HG03378 (cell line): ENCODE data around the gene CACNA1S.

Source experiments
- ATAC-seq: cut with Tn5 transposase; IDR thresholded peaks from one replicate; pipeline ENCODE4 v1.9.1; 2021; ENCODE audit warnings: mild to moderate bottlenecking, moderate library complexity; ENCODE audit not compliant: unreplicated experiment

Gene CACNA1S

GRCh38 chr1:201112173-201112731 lies at the start of gene CACNA1S:
Gene CACNA1S, minus strand, starts transcription at chr1:201112426. Its CDS starts 87 bp downstream, at chr1:201112339.
- no peak for ATAC-seq

GRCh38 chr1:201157949-201158348 lies 45.7 kb upstream of the CACNA1S start:
- no peak for ATAC-seq

GRCh38 chr1:201156819-201157218 lies 44.6 kb upstream of the CACNA1S start:
- no peak for ATAC-seq

GRCh38 chr1:201156346-201156745 lies 44.1 kb upstream of the CACNA1S start:
- ATAC-seq: no peak

- no peak for ATAC-seq
Observed at GRCh38 chr1:201155354-201155753, 43.1 kb upstream of the CACNA1S start.

- peak; percentile 88 for ATAC-seq
Observed at GRCh38 chr1:201154389-201155165, 42.4 kb upstream of the CACNA1S start, which contains the start of gene TMEM9. Gene TMEM9, minus strand, starts transcription at chr1:201154474. Its CDS starts 551 bp downstream, at chr1:201153923.

GRCh38 chr1:201153474-201154388 lies 41.5 kb upstream of the CACNA1S start:
- peak; percentile 36 for ATAC-seq

- ATAC-seq: no peak
Observed at GRCh38 chr1:201149400-201149799, 37.2 kb upstream of the CACNA1S start.

- no peak for ATAC-seq
Observed at GRCh38 chr1:201147396-201148015, 35.3 kb upstream of the CACNA1S start.

- ATAC-seq: no peak
Observed at GRCh38 chr1:201146626-201147390, 34.6 kb upstream of the CACNA1S start.

- ATAC-seq: no peak
Observed at GRCh38 chr1:201145816-201146215, 33.6 kb upstream of the CACNA1S start.

GRCh38 chr1:201145132-201145531 lies 32.9 kb upstream of the CACNA1S start:
- no peak for ATAC-seq

- ATAC-seq: no peak
Observed at GRCh38 chr1:201144701-201145100, 32.5 kb upstream of the CACNA1S start.

GRCh38 chr1:201143726-201144635 lies 31.8 kb upstream of the CACNA1S start:
- no peak for ATAC-seq

GRCh38 chr1:201142849-201143725 lies 30.9 kb upstream of the CACNA1S start:
- no peak for ATAC-seq

- ATAC-seq: no peak
Observed at GRCh38 chr1:201142011-201142848, 30.0 kb upstream of the CACNA1S start.

GRCh38 chr1:201141418-201141817 lies 29.2 kb upstream of the CACNA1S start:
- no peak for ATAC-seq
